ENCODE measurements around the gene AKAP6.

GRCh38 chr14:32370714-32371113, 41.6 kb downstream of the AKAP6 start:
- TF ChIP-seq CTCF (conservative IDR thresholded peaks at IDR 0.05) (no peak), ZFX (IDR thresholded peaks at IDR 0.05) (no peak)
